GM21447 (cell line): ENCODE data around the gene KIF13A.
"Not testable (repeated sequence)": the region's sequence is repeated elsewhere in the genome, so short reads cannot be mapped to it uniquely, and the experiment has no call there.

ENCODE experiments used
- ATAC-seq: cut with Tn5 transposase; IDR thresholded peaks from one replicate; pipeline ENCODE4 v1.9.1; 2021; ENCODE audit not compliant: unreplicated experiment

The KIF13A gene

GRCh38 chr6:17971128-17972073 is 16.0 kb downstream of the KIF13A start:
- no peak for ATAC-seq

DNA sequence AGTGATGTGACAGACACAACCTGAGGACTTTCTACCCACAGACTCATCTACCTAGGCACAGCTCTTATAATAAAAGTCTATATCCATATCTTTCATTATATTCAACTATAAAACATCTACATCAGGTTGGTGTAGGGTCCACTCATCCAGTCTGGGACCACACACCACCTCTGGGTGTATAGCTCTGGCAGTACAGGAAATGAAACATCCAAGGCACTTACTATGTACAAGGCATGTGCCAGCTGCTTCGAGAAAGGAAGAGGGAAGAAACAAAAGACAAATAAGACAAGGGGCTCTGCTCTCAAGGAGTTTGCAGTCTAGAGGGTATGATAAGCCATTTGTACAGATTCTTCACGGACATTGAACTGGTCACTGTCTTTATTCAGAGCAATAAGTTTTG is 18.6 kb downstream of the KIF13A start:
- no peak for ATAC-seq

DNA sequence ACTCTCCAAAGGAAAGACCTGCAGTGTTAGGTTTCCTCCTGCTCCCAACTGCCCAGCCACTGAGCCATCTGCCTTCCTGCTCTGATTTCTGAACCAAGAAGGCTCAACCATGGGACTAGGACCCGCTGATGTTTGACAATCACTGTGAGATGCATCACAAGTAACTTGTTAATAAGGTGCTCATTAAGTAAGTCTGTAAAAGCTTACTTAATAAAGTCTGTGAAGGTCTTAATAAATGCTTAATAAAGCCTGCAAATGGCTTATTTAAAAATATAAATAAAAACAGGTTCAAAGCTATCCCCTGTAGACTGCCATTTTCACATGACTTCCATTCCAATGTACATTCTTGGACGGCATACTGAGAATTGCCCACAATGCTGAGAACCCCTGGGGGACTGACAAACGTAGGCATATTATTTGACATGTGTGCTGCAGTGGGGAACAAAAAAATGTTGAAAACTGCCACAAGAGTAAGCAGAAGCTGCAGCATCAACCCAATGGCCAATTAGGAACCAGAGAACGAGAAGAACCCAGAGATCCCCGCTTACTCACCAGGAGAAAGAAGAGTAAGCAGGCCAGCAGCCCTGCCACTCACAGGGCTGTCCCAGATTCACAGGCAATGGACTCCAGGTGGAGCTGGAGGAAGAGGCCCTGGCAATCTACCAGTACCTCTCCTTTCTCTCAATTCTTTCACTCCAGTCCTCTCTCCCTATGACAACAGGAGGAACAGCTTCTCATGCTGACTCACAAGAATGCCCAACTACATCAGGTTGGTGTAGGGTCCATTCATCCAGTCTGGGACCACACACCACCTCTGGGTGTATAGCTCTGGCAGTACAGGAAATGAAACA is 19.5 kb downstream of the KIF13A start:
- ATAC-seq = no peak

- ATAC-seq = no peak
These were observed 21.0 kb downstream of the KIF13A start for GRCh38 chr6:17966451-17966850.

DNA sequence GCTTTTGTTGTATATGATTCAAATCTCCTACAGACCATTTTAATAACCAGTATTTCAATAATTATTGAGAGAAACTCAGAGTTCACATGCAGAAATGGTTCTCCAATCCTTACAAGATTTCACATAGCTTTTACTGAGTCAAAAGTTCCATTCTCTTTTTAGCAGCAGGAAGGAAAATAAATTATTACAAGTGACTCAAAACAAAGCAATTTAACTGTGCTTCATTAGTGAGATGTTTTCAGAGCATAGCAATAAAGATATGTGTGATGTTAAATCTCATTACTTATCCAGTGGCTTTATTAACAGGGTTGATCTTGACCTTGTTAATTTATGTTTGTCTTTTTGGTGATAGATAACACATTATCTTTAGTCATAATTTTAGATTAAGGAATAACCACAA is 22.0 kb downstream of the KIF13A start:
- ATAC-seq = no peak

DNA sequence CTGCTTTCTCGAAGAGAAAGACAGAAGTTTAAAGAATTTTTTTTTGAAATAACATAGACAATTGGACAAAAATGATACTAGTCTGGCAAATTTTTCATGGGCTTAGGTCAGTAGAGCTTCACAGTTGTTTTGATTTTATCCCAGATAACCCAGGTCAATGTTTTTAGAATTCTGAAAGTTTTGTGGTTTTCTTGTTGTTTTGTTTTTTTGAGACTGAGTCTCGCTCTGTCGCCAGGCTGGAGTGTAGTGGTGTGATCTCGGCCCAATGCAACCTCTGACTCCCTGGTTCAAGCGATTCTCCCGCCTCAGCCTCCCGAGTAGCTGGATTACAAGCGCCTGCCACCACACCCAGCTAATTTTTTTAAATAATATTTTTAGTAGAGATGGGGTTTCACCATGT is 22.8 kb downstream of the KIF13A start:
- ATAC-seq = no peak

- ATAC-seq = no peak
These were observed 24.9 kb downstream of the KIF13A start for GRCh38 chr6:17962436-17963031.

GRCh38 chr6:17959302-17959701 is 28.1 kb downstream of the KIF13A start:
- ATAC-seq = no peak

DNA sequence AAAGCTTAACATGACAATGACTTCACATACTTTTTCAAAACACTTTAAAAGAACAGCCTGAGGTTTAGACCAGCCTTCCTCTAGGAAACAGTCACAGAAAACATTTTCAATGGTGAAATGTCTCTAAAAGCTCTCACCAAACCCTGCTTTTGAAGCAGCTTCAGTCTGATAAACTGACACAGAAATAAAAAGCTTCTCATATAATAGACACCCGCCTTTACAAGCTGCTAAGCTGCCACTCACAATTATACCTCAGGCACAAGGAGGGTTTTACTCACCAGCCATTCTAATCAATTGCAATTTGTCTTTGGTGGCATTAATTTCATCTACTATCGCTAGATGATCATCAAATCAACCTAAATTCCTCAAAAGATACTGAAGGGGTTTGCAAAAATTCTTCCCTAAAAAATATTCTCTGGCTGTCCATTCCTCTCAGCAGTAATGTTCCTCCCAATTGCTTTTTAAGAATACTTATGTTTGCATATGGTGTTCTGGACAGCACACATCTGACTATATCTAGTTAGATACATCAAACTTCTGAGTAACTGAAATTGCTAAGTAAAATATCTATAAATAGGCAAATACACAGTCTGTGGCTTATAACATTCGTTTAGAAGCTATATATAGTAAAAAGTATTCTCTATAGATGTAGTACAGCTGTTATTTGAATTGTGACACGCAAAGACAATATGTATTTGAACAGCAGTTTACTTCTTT is 29.4 kb downstream of the KIF13A start:
- no peak for ATAC-seq

GRCh38 chr6:17957498-17957897 is 29.9 kb downstream of the KIF13A start:
- ATAC-seq = peak; percentile 63

GRCh38 chr6:17957086-17957485 is 30.3 kb downstream of the KIF13A start:
- no peak for ATAC-seq

DNA sequence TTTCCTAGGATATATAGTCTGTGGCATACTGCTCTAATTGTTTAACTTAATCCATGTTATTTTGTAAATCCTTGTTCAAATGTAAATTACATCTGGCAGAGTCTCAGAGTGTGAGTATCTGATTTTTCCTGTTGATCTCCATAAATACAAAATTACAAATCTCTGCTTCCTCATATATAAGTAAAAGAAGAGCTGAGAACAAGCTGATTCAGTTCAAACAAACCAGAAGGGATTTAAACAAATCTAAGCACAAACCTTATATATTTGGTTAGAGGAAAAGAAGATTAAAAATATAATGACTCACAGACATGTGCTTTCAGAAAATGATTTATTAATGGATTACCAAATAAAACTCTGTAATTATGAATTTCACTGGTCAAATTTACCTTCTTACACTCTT is 37.3 kb downstream of the KIF13A start:
- ATAC-seq = no peak

DNA sequence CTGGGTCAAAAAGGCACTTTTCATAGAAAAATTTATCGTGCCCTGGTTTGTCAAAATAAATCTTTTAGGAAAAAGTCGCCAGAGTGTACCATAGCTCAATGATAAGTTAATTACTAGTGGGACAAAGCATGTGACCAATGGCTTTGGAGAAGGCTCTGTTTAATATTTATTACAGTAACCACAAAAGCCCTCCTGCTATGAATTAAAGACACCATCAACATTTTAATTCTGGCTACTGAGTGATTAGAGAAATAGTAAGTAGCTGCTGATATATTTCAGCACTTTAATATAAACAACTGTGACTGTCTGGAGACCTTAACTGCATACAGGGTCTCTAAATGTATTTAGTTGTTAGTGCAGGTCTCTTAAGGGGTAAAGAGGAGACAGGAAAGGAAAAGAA is 38.3 kb downstream of the KIF13A start:
- no peak for ATAC-seq

GRCh38 chr6:17948725-17949124 is 38.7 kb downstream of the KIF13A start:
- no peak for ATAC-seq

GRCh38 chr6:17947574-17947973 is 39.9 kb downstream of the KIF13A start:
- ATAC-seq = not testable (repeated sequence)

GRCh38 chr6:17945575-17945974 is 41.9 kb downstream of the KIF13A start:
- ATAC-seq = no peak

DNA sequence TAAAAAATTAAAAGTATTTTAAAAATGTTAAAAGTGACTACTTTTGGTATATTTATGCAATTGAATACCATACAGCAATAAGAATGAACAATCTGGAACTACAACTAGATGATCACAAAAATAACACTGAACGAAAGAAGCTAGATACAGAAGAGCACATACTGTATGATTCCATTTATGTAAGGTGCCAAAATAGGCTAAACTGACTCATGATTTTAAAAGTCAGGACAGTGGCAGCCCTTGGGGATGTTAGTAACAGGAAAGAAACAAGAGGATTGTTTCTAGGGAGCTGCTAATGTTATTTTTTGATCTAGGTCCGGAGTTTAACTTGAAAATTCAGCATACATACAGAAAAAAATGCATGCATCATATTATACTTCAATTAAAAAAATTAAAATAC is 42.3 kb downstream of the KIF13A start:
- no peak for ATAC-seq

DNA sequence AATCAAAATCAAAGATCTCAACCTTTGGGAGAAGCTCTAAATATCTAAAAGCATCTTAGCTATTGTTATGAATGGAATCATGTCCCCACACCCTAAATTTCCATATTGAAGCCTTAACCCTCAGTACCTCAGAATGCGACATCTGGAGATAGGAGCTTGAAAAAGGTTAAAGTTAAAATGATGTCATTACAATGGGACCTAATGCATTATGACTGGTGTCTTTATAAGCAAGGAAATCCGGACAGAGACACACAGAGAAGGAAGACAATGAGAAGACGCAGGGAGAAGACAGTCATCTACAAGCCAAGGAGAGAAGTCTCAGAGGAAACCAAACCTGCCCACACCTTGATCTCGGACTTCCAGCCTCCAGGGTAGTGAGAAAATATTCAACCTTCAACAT is 46.1 kb downstream of the KIF13A start:
- no peak for ATAC-seq

DNA sequence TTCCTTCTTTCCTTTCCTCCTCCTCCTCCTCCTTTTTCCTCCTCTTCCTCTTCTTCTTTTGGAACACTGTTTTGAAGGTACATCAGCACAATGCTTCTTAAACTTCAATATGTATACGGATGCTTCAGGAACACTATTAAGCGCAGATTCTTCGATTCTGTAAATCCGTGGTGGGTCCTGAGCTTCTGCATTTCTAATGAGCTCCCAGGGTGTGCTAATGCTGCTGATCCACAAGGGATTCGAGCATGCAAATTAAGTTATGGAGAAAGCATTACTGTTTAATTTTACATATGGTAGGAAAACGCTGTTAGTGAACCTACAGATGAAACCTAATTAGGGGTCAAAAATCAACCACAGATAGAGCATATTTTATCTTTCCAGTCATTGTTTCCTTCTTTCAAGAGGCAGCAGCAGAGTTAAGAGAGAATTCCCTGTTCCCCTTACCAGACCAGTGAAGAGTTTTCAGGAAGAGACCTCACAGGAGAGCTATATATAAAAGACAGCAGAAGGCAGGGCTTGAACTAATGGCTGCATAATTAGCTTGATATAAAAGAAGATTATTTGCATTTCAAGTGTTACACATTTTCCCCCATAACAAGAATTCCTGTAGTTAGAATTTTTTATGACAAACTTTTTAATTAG is 47.2 kb downstream of the KIF13A start:
- ATAC-seq = no peak

DNA sequence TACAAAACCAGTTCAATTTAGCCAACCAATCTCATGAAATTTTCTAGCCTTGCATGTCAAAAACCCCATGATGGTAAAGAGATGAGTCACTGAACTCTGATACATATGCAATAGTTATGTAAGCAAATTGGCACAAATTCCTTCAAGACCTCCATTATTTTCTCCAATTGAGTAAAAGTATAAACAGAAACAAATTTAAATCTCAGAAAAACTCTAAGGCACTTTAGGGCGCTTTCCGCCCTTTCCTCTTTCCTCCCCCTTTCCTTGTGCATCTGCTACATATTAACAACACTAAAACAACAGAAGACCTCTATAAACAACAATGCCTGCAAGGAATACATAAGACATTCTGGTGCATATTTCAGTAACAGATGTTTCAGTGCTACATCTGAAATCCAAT is 48.5 kb downstream of the KIF13A start:
- ATAC-seq = no peak
